ENCODE results near the gene SOCS7.

The SOCS7 gene

DNA sequence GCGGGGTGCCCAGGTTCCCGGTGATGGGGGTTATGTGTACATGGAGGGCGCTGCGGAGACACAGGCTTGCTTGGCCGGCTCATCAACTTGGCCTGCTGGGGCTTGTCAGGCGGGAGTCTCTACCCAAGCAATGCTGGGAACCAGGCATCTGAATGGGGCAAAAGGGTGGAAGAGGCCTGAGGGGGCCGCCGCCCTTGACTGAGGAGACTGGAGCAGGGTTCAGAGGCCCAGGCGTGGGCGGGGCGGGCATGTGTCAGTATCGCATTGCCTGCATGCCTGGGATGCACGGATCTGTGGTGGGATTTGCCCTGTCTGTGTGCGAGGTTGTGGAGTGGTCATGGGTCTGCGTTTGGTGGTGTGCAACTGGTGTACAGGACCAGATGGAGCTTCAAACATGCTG, 97.7 kb downstream of the SOCS7 start:
- no peaks in the 10 kb centered on the region for H3K36me3 Mint-ChIP-seq (ENCODE audit: low read depth)
- H3K27me3 Mint-ChIP-seq: peaks cover 26% of the 10 kb centered on the region
- H3K4me3 Mint-ChIP-seq: no peak overlapping the region
- H3K4me1 Mint-ChIP-seq (ENCODE audit: low read depth): peaks cover 7% of the 10 kb centered on the region
- H3K27ac Mint-ChIP-seq: no peak overlapping the region
- no peaks in the 10 kb centered on the region for H3K9me3 Mint-ChIP-seq

GRCh38 chr17:38450557-38451029, 98.9 kb downstream of the SOCS7 start:
- H3K9me3 Mint-ChIP-seq: no peaks in the 10 kb centered on the region
- no peak overlapping the region for H3K27ac Mint-ChIP-seq
- no peaks in the 10 kb centered on the region for H3K36me3 Mint-ChIP-seq (ENCODE audit: low read depth)
- H3K4me3 Mint-ChIP-seq: no peak overlapping the region
- H3K27me3 Mint-ChIP-seq: peaks cover 35% of the 10 kb centered on the region
- peaks cover 7% of the 10 kb centered on the region for H3K4me1 Mint-ChIP-seq (ENCODE audit: low read depth)

GRCh38 chr17:38451030-38451839, 99.6 kb downstream of the SOCS7 start:
- H3K9me3 Mint-ChIP-seq: no peaks in the 10 kb centered on the region

DNA sequence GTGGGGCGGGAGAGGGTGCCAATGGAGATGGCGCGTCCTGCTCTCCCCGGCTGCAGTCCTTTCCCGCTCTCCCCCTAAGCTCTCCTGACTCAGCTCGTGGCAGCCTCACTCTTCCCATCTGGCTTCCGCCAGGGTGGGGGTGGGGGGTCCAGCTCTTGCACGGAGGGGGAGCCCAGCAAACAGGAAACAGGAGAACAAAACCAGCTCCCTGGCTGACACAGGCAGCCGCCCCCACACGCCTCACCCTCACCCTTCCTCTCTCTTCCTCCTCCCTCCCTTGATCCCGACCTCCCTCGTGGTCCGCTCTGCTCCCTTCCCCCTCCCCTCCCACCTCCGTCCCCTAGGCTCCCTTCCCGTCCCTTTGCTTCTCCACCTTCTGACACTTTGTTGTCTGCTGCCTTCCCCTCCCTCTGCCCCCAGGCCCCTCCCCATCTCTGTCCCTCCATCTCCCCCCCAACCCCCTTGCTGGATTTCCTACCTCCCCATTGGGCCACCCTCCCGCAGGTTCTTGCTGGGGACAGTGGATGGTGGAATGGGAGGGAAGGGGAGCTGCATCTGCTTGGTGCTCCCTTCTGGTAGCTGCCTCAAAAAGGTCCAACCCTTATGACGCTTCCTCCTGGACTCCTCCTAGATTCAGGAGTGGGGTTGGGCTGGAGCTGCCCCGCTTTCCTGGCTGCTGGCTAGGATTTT, 100.3 kb downstream of the SOCS7 start:
- Mint-ChIP-seq H3K4me1 (ENCODE audit: low read depth) (peaks cover 7% of the 10 kb centered on the region), H3K27ac (no peak overlapping the region), H3K4me3 (no peak overlapping the region), H3K36me3 (ENCODE audit: low read depth) (no peaks in the 10 kb centered on the region), H3K27me3 (peaks cover 38% of the 10 kb centered on the region), H3K9me3 (no peaks in the 10 kb centered on the region)

More at GRCh38 chr17:38451030-38451839, 99.6 kb downstream of the SOCS7 start:
- no peak overlapping the region for H3K27ac Mint-ChIP-seq
- peaks cover 38% of the 10 kb centered on the region for H3K27me3 Mint-ChIP-seq
- no peak overlapping the region for H3K4me3 Mint-ChIP-seq
- no peaks in the 10 kb centered on the region for H3K36me3 Mint-ChIP-seq (ENCODE audit: low read depth)
- H3K4me1 Mint-ChIP-seq (ENCODE audit: low read depth): peaks cover 7% of the 10 kb centered on the region

DNA sequence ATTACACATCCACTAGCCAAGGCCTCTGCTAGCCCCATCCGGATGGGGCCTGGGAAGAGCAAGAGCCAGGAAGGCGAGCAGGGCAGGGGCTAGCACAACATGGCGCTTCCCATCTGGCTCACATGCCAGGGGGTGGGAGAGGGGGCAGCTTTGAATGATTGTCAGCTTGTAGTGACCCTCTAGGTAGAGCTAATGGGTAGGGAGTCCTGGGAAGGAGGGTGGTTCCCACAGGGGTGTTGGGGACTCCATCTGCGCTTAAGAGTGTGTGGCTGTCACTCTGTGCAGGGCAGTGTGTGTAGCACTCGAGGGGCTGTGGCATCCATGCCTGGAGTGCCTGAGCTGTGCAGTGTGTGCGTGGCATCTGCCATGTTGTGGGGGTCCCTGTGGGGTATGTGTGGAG, 101.1 kb downstream of the SOCS7 start:
- Mint-ChIP-seq H3K4me3 (peak overlapping the region; percentile 28), H3K9me3 (no peaks in the 10 kb centered on the region), H3K36me3 (ENCODE audit: low read depth) (no peaks in the 10 kb centered on the region), H3K27me3 (peaks cover 43% of the 10 kb centered on the region), H3K27ac (no peak overlapping the region), H3K4me1 (ENCODE audit: low read depth) (peaks cover 7% of the 10 kb centered on the region)

GRCh38 chr17:38453951-38454421, 102.3 kb downstream of the SOCS7 start:
- Mint-ChIP-seq H3K4me3 (no peak overlapping the region), H3K27ac (no peak overlapping the region), H3K36me3 (ENCODE audit: low read depth) (no peaks in the 10 kb centered on the region), H3K4me1 (ENCODE audit: low read depth) (peaks cover 7% of the 10 kb centered on the region), H3K9me3 (no peaks in the 10 kb centered on the region), H3K27me3 (peaks cover 43% of the 10 kb centered on the region)

DNA sequence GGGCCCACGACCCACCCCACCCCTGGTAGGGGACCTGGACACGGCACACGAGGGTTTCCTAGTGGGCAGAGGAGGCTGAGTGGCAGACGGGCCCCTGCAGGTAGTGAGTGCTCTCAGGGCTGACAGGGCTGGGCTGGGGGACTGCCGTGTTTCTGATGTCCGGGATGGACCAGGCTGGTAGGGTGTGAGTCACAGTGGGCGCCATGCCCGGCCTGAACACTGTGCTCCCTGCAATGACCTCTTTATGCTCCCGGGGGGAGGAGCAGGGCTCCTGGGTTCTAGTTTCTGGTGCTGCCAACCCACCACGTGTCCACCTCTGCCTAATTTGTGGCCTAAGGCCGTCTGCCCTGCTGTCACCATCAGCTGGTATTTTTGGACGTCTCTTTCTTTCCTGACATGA, 102.9 kb downstream of the SOCS7 start:
- Mint-ChIP-seq H3K36me3 (ENCODE audit: low read depth) (no peaks in the 10 kb centered on the region), H3K27ac (no peak overlapping the region), H3K27me3 (peaks cover 43% of the 10 kb centered on the region), H3K4me1 (ENCODE audit: low read depth) (peaks cover 7% of the 10 kb centered on the region), H3K4me3 (no peak overlapping the region), H3K9me3 (no peaks in the 10 kb centered on the region)
